SK-N-SH (cell line): ENCODE measurements around the gene CHST11.

Experiments used
- GATA2 ChIP-seq: sonication (generic); formaldehyde crosslinking; IDR thresholded peaks from 2 replicates; pipeline ENCODE4 v1.5.0; 2020; ENCODE audit warnings: mild to moderate bottlenecking, missing genetic modification reagents
- TF ChIP-seq, protein P1 (sequence below): fragments of 200-600 bp; sonication (generic); IDR thresholded peaks from 2 replicates; pipeline ENCODE4 v1.6.1; 2017; ENCODE audit warnings: antibody characterized with exemption, mild to moderate bottlenecking, moderate library complexity
- TF ChIP-seq, protein P2 (sequence below): IDR thresholded peaks from 2 replicates; pipeline ENCODE4 v1.6.1; 2012; ENCODE audit warnings: mild to moderate bottlenecking, low read depth, low read length, moderate library complexity

DNA sequence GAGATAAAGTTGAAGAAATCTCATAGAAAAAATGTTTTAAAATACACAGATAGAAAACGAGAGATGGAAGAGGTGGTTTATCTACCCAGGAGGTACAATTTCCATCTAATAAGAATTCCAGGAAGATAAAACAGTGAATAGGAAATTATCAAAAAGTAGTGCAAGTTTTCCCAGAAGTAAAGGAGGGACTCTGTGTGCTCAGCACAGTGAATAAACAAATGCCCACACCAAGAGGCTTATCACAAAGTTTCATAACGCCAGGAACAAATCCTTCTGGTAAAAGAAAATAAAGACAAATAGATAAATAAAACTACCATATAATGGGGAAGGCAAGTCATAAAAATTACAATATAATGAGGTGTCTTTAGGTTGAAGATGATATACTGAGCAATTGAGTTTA is 322.4 kb downstream of the CHST11 start:
- TF ChIP-seq GATA2 (CRISPR knock-in tag), result no peak
- TF ChIP-seq, protein P1, sequence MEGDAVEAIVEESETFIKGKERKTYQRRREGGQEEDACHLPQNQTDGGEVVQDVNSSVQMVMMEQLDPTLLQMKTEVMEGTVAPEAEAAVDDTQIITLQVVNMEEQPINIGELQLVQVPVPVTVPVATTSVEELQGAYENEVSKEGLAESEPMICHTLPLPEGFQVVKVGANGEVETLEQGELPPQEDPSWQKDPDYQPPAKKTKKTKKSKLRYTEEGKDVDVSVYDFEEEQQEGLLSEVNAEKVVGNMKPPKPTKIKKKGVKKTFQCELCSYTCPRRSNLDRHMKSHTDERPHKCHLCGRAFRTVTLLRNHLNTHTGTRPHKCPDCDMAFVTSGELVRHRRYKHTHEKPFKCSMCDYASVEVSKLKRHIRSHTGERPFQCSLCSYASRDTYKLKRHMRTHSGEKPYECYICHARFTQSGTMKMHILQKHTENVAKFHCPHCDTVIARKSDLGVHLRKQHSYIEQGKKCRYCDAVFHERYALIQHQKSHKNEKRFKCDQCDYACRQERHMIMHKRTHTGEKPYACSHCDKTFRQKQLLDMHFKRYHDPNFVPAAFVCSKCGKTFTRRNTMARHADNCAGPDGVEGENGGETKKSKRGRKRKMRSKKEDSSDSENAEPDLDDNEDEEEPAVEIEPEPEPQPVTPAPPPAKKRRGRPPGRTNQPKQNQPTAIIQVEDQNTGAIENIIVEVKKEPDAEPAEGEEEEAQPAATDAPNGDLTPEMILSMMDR, result no peak
- TF ChIP-seq, protein P2, sequence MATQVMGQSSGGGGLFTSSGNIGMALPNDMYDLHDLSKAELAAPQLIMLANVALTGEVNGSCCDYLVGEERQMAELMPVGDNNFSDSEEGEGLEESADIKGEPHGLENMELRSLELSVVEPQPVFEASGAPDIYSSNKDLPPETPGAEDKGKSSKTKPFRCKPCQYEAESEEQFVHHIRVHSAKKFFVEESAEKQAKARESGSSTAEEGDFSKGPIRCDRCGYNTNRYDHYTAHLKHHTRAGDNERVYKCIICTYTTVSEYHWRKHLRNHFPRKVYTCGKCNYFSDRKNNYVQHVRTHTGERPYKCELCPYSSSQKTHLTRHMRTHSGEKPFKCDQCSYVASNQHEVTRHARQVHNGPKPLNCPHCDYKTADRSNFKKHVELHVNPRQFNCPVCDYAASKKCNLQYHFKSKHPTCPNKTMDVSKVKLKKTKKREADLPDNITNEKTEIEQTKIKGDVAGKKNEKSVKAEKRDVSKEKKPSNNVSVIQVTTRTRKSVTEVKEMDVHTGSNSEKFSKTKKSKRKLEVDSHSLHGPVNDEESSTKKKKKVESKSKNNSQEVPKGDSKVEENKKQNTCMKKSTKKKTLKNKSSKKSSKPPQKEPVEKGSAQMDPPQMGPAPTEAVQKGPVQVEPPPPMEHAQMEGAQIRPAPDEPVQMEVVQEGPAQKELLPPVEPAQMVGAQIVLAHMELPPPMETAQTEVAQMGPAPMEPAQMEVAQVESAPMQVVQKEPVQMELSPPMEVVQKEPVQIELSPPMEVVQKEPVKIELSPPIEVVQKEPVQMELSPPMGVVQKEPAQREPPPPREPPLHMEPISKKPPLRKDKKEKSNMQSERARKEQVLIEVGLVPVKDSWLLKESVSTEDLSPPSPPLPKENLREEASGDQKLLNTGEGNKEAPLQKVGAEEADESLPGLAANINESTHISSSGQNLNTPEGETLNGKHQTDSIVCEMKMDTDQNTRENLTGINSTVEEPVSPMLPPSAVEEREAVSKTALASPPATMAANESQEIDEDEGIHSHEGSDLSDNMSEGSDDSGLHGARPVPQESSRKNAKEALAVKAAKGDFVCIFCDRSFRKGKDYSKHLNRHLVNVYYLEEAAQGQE, result no peak
